Fibroblast of mammary gland (primary cell): ENCODE data around the gene CACNB4.
A peak's percentile ranks its signal among the peaks of the same experiment; 100 is the strongest.

Source experiments
- DNase-seq: peaks from one replicate; pipeline ENCODE4 v3.0.0-alpha.2; 2010; ENCODE audit warnings: low read depth
- H3K4me3 ChIP-seq: 2 replicates; pipeline ENCODE4 v1.5.1; 2011; ENCODE audit warnings: low read depth, mild to moderate bottlenecking, low read length, moderate library complexity; ENCODE audit not compliant: control insufficient read depth
- CTCF ChIP-seq: conservative IDR thresholded peaks from 2 replicates; pipeline ENCODE4 v1.5.1; 2011; ENCODE audit warnings: low read depth, low read length, inconsistent platforms; ENCODE audit not compliant: control insufficient read depth, insufficient read depth

CACNB4 gene

GRCh38 chr2:152098496-152099366, at the start of gene CACNB4:
CACNB4 (minus strand) TSS chr2:152099044.
- no peak for DNase-seq
- H3K4me3 ChIP-seq = peak within 1 kb of the TSS; percentile 38
- no peak for TF ChIP-seq CTCF

- no peak overlapping the region for H3K4me3 ChIP-seq
- peak; percentile 49 for DNase-seq
- no peak for TF ChIP-seq CTCF
Measured at GRCh38 chr2:152134488-152135280, 35.8 kb upstream of the CACNB4 start.

GRCh38 chr2:152132306-152132705, 33.5 kb upstream of the CACNB4 start:
- H3K4me3 ChIP-seq = no peak overlapping the region
- no peak for TF ChIP-seq CTCF
- DNase-seq = no peak

- H3K4me3 ChIP-seq = no peak overlapping the region
- TF ChIP-seq CTCF = no peak
- no peak for DNase-seq
Measured at GRCh38 chr2:152127628-152128027, 28.8 kb upstream of the CACNB4 start.

DNA sequence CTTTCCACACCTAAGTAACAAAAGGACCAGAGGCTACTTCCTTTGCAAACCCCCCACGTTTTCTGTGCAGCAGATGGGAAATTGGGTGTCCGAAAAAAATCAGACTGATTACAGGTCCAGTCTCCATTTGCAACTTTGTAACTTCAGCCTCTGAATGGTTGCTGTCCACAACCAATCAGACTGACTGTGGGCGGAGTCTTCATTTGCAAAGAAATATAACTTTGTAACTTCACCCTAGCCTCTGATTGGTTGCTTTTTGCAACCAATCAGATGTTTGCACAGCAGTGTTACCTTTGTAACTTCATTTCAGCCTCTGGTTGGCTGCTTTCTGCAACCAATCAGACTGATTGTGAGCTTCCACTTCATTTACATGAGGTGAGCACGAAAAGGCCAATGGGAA, 27.8 kb upstream of the CACNB4 start:
- peak; percentile 5 for DNase-seq
- no peak for TF ChIP-seq CTCF
- no peak overlapping the region for H3K4me3 ChIP-seq

GRCh38 chr2:152122161-152122560, 23.3 kb upstream of the CACNB4 start:
- TF ChIP-seq CTCF = no peak
- H3K4me3 ChIP-seq = no peak overlapping the region
- DNase-seq = no peak
